Omental fat pad (tissue), 4 donors: ENCODE results near the gene SCRN1. TPM values are rescaled to one million over a fixed set of nuclear protein-coding genes. Genes with fewer than 3 reads are reported as not detected.

Experiments
- ATAC-seq: fragments of 150-250 bp; one replicate; pipeline ENCODE4 v1.9.1; 2016; ENCODE audit warnings: mild to moderate bottlenecking, moderate library complexity; ENCODE audit not compliant: low FRiP score
- DNase-seq: peaks from one replicate; pipeline ENCODE4 v3.0.0-alpha.2; 2019; ENCODE audit warnings: low spot score
- total RNA-seq, 4 donors: library from RNA; depleted of rRNA; stranded (reverse); fragments of >200 nt; gene quantifications; one replicate each; pipeline ENCODE4 v1.1.0, GENCODE V29; 2016
- TF ChIP-seq, protein P1 (sequence below), 3 donors: fragments of 450-650 bp; IDR thresholded peaks; one replicate each; pipeline ENCODE4 v1.5.1; 2016 to 2017; ENCODE audit warnings: antibody characterized with exemption in 3 of 3, mild to moderate bottlenecking in 3 of 3, moderate library complexity in 2 of 3

The SCRN1 gene
- total RNA-seq, 4 donors from 2014 or later = 19.7 to 43.1 (median 31.0) TPM

DNA sequence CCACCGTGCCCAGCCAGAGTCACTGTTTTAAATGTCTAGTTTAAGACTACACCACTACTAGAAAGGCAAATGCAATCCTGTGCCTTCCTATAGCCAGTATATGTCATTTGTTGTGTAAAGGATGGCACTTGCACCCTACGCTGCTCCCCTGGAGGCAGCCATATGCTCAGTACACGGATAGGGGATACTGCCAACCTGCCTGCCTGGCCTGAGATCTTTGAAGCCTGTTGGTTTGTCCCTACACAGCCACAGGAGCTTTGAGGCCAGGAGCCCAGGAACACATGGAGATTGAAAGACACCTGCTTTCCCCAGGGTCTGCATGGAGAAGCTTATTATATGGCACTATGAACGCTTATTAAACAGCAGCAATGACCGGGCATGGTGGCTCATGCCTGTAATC lies 2.3 kb upstream of the SCRN1 start:
- ATAC-seq = no peak
- no peak for DNase-seq
- TF ChIP-seq, protein P1, sequence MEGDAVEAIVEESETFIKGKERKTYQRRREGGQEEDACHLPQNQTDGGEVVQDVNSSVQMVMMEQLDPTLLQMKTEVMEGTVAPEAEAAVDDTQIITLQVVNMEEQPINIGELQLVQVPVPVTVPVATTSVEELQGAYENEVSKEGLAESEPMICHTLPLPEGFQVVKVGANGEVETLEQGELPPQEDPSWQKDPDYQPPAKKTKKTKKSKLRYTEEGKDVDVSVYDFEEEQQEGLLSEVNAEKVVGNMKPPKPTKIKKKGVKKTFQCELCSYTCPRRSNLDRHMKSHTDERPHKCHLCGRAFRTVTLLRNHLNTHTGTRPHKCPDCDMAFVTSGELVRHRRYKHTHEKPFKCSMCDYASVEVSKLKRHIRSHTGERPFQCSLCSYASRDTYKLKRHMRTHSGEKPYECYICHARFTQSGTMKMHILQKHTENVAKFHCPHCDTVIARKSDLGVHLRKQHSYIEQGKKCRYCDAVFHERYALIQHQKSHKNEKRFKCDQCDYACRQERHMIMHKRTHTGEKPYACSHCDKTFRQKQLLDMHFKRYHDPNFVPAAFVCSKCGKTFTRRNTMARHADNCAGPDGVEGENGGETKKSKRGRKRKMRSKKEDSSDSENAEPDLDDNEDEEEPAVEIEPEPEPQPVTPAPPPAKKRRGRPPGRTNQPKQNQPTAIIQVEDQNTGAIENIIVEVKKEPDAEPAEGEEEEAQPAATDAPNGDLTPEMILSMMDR (IDR thresholded peaks at IDR 0.05) = no peak

DNA sequence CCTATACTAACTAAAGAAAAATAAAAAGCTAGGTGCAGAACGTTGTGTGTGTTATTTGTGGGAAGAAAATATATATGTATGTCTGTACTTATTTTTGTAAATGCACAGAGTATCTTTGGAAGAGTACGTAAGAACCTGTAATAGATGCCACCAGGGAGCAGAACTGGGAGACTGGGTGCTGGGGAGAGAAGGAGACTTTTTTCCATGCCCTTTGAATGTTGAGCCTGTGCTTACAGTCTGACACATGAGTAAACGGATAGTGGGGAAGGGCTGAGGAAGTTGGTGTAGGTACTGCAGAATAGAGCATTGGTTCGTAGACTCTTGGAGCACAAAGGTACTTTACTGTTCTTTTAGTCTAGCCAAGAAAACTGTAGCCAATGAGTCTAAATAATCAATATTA lies 1.3 kb upstream of the SCRN1 start:
- TF ChIP-seq, protein P1 (IDR thresholded peaks at IDR 0.05) = no peak
- ATAC-seq = no peak
- DNase-seq = no peak

DNA sequence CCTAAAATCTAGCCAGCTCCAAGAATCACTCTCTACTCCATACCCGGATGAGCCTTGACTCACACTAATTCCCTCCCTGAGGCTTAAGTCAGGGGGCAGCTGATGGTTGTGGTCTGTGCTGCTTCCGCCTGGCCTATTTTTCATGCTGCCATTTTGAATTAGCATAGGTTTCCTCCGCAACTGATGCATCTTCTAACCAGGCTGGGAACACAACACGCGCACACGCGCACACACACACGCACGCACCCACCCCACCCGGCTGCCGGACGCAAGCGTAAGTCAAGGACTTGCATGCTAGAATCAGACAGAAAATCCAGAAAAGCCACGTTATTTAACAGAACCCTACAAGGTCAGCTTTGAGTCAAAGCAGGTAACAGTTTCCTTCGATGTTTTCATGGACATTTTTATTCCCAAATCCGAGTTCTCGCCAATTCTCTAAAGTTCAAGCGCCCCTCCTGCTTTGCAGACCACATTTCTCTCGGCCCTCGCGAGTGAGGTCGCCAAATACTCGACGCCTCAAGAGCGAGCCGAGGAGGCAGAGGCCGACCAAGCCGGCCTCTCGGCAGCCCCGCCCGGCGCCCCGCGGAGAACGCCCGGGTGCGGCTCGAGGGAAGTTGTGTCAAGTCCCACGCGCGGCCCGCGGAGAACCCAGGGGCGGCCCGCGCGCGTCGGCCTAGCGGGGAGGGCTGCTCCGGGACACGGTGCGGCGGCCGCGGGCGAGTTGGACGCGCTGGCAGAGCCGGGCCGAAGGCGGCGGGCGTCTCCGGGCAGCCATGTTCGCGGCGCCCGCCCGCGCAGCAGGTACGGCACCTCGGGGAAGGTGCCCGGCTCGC lies 961 bp downstream of the SCRN1 start:
- TF ChIP-seq, protein P1 (IDR thresholded peaks at IDR 0.05) = no peak
- ATAC-seq (peak; percentile 63), DNase-seq (no peak)

DNA sequence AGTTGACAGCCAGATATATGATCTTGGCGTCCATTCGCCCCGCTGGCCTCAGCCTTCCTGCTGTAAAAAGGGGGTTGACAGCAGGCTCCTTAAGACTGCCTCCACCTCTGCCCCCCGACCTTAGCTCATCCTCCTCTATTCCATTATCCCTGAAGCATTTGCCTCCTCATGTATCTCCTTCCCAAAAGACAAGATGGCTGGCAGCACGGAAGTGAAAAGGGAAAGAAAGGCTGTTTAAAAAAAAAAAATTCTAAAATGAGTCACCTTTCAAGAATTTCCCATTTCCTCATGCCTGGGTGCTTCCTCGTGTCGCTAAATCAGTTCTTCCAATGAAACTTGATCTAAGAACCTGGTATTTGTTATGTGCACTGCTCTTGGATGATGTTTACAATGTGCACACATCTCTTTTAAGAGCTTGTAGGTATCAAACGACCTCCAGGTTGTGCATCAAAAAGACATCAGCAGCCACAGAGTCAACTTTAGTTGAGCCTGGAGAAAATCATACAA lies 1.7 kb downstream of the SCRN1 start:
- TF ChIP-seq, protein P1 (IDR thresholded peaks at IDR 0.05) = no peak
- no peak for ATAC-seq
- no peak for DNase-seq

DNA sequence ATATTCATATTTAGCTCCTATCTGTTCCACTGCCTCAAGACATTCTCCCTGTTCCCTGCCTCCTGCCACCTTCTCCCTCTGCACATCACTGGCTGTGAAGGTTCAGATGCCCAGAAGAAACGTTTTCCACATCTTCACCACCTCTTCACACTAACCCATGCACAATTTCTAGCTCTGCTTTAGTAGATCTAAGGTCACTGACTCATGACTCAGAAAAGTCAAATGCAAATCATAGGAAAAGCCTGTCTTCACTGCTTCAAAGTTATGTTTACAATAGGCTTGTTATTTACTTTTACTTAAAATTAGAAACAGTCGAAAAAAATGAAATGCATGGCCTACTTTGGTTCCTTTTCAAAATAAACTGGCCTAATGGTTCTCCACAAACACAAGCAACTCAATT lies 2.5 kb downstream of the SCRN1 start:
- TF ChIP-seq, protein P1 (IDR thresholded peaks at IDR 0.05) = no peak
- no peak for ATAC-seq

DNA sequence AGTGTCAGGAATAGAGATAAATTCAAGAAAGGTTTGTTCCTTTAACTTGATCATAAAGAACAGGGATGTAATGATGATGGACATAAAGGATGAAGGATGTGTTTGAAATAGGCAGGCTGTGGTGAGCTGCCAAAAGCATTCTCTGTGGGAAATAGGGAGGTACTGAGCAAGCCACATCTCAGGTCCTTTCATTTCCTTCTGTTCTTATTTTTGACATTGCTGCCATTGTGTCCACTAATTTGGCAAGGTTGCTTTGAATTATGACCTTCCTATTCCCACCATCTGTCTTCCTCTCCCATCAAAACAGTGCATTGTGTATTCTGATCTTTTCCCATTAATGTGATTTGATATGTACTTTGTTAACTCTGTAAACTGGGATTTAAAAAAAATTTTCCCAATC lies 9.4 kb downstream of the SCRN1 start:
- DNase-seq (no peak), ATAC-seq (no peak)
- TF ChIP-seq, protein P1 (IDR thresholded peaks at IDR 0.05) = no peak

More for the DNA sequence above, 2.5 kb downstream of the SCRN1 start:
- no peak for DNase-seq
